ENCODE results near the gene RAD51AP1.

GRCh38 chr12:4530982-4531586 is 7.6 kb upstream of the RAD51AP1 start:
- TF ChIP-seq CTCF (optimal IDR thresholded peaks at IDR 0.05 in 1 of 3, IDR thresholded peaks at IDR 0.05 in 1 of 3, conservative IDR thresholded peaks at IDR 0.05 in 1 of 3; ENCODE audit: extremely low read depth in 1 of 3, insufficient read depth in 2 of 3, low read length in 3 of 3) (no peak), EZH2 (IDR thresholded peaks at IDR 0.05; ENCODE audit: low read length) (no peak)
